K562 (cell line): ENCODE results near the gene SLC30A1. TPM values are rescaled to one million over a fixed set of nuclear protein-coding genes. Genes with fewer than 3 reads are reported as not detected.

Source experiments
- ARNT ChIP-seq, 2 experiments: fragments of 450-650 bp; IDR thresholded peaks; 2 replicates each; pipeline ENCODE4 v1.6.1; 2016; ENCODE audit warnings: mild to moderate bottlenecking in 1 of 2
- CREBBP ChIP-seq: IDR thresholded peaks from one replicate; pipeline ENCODE4 v1.6.1; 2012; ENCODE audit warnings: low read depth, mild to moderate bottlenecking, control low read depth, inconsistent platforms, low read length
- GTF2A2 ChIP-seq: IDR thresholded peaks from 2 replicates; pipeline ENCODE4 v1.6.1; 2016; ENCODE audit warnings: mild to moderate bottlenecking, missing genetic modification characterization, missing compliant biosample characterization
- HMGN3 ChIP-seq: IDR thresholded peaks from 2 replicates; pipeline ENCODE4 v1.6.1; 2011; ENCODE audit warnings: borderline replicate concordance, low read depth, mild to moderate bottlenecking, mixed read lengths, low read length; ENCODE audit not compliant: insufficient read length; ENCODE audit errors: extremely low read depth
- IRF2 ChIP-seq: sonication (generic); formaldehyde crosslinking; IDR thresholded peaks from 2 replicates; pipeline ENCODE4 v1.8.1; 2022; ENCODE audit warnings: mild to moderate bottlenecking, missing genetic modification reagents
- KAT7 ChIP-seq: sonication (generic); formaldehyde crosslinking; IDR thresholded peaks from 2 replicates; pipeline ENCODE4 v1.8.0; 2022; ENCODE audit warnings: missing genetic modification reagents, mild to moderate bottlenecking, borderline replicate concordance
- L3MBTL2 ChIP-seq: fragments of 450-650 bp; IDR thresholded peaks from 2 replicates; pipeline ENCODE4 v1.6.1; 2016; ENCODE audit warnings: mild to moderate bottlenecking, moderate library complexity
- MAZ ChIP-seq, 2 experiments: fragments of 450-650 bp in 1 of 2; sonication (generic) in 1 of 2; formaldehyde crosslinking; IDR thresholded peaks in 1 of 2; conservative IDR thresholded peaks in 1 of 2; 2 replicates each; pipeline versions ENCODE4 v1.4.0 to v1.5.0; 2020; ENCODE audit warnings: mild to moderate bottlenecking in 1 of 2, missing genetic modification reagents in 1 of 2
- MCM2 ChIP-seq: fragments of 450-650 bp; IDR thresholded peaks from 2 replicates; pipeline ENCODE4 v1.6.1; 2017; ENCODE audit warnings: low read depth, mild to moderate bottlenecking
- MECOM ChIP-seq: fragments of 250-450 bp; sonication (Bioruptor Pico); IDR thresholded peaks from 2 replicates; pipeline ENCODE4 v1.8.0; 2022; ENCODE audit warnings: inconsistent platforms
- RBM22 ChIP-seq: fragments of 200-400 bp; formaldehyde crosslinking; IDR thresholded peaks from 2 replicates; pipeline ENCODE4 v1.6.1; 2018; ENCODE audit warnings: low read length, low read depth; ENCODE audit not compliant: poor library complexity, severe bottlenecking
- SMARCA4 ChIP-seq: fragments of 450-650 bp; IDR thresholded peaks from 2 replicates; pipeline ENCODE4 v1.6.1; 2016
- ZNF3 ChIP-seq: fragments of 250-450 bp; sonication (Bioruptor Pico); IDR thresholded peaks from 2 replicates; pipeline ENCODE4 v1.5.0; 2021; ENCODE audit warnings: mild to moderate bottlenecking, moderate library complexity
- polyA plus RNA-seq, 8 experiments: library from polyadenylated mRNA; depleted of rRNA in 4 of 8; stranded (reverse) in 5 of 8; unstranded in 3 of 8; fragments of >200 nt; fragmentation: Nextera tagmentation in 2 of 8; fragmentation: Illumina TruSeq in 1 of 8; extraction: Ambion mirVana in 2 of 8; extraction: Trizol in 1 of 8; gene quantifications; 2 replicates each; pipeline versions ENCODE4 v1.2.1 to v1.2.3, GENCODE V29; 2011 to 2014; ENCODE audit warnings: inconsistent platforms in 1 of 8, missing spikeins in 1 of 8
- total RNA-seq, 7 experiments: library from RNA; depleted of rRNA in 6 of 7; stranded (reverse); fragments of >200 nt in 6 of 7; fragmentation: Illumina TruSeq in 2 of 7; extraction: Trizol in 2 of 7; gene quantifications; 2 replicates each; pipeline versions ENCODE4 v1.2.1 to v1.2.3, GENCODE V29; 2011 to 2021; ENCODE audit warnings: low replicate concordance in 1 of 7
- TF ChIP-seq, protein P1 (sequence below): fragments of 250-450 bp; sonication (Bioruptor Pico); IDR thresholded peaks from 2 replicates; pipeline ENCODE4 v1.8.0; 2022; ENCODE audit warnings: moderate library complexity, mild to moderate bottlenecking, inconsistent platforms
- TF ChIP-seq, protein P2 (sequence below): fragments of 250-450 bp; sonication (Bioruptor Pico); IDR thresholded peaks from 2 replicates; pipeline ENCODE4 v1.4.0; 2020
- TF ChIP-seq, protein P3 (sequence below): fragments of 250-450 bp; sonication (Bioruptor Pico); IDR thresholded peaks from 2 replicates; pipeline ENCODE4 v1.5.0; 2021; ENCODE audit warnings: mild to moderate bottlenecking, borderline replicate concordance
- TF ChIP-seq, protein P4 (sequence below): IDR thresholded peaks from 2 replicates; pipeline ENCODE4 v1.6.1; 2011; ENCODE audit not compliant: insufficient read length; ENCODE audit errors: extremely low read depth

Gene SLC30A1
- total and polyA plus RNA-seq, 9 of the 15 experiments (the other 6 are each of a cell fraction or from before 2014, with no cell fraction given), result 4.1 to 14.4 (median 6.6) TPM

DNA sequence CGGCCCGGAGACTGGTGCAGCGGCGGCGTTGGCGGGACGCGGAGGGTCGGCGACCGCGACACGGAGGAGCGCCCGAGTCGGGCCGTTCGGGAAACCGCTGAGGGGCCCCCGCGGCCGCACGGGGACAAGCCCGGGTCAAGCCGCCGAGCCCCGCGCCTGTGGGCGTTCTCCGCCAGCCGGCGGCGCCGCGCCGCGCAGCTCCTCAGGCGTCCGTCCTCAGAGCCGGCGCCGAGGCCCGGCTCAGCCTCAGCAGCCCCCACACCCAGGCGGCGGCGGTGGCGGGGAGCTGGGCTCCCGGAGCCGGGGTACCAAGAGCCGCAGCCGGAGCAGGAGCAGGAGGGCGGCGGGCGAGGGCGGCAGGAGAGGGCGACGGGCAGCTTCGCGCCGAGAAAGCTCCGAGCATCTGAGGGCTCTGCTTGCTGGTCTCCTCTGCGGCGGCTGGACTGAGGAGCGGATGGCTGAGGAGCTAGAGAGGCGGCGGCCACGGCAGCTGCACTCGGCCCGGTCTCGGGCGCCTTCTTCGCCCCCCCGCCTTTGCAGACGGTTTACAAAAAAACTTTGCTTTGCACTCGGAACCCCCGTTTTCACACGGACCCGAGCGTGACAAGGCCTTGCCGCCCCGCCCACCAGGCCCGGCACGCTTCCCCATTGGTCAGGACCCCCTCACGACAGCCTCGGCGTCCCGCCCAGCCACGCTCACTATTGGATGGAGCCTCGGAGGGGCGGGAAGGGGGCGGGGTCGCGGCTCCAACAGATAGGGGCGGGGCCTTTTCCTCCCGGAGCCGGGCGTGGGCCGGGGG, at the start of gene SLC30A1 (continued):
- TF ChIP-seq, protein P1, sequence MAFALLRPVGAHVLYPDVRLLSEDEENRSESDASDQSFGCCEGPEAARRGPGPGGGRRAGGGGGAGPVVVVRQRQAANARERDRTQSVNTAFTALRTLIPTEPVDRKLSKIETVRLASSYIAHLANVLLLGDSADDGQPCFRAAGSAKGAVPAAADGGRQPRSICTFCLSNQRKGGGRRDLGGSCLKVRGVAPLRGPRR (CRISPR knock-in tag), result no peak
- TF ChIP-seq KAT7 (CRISPR knock-in tag), result no peak
- TF ChIP-seq SMARCA4, result no peak
- TF ChIP-seq, protein P2, sequence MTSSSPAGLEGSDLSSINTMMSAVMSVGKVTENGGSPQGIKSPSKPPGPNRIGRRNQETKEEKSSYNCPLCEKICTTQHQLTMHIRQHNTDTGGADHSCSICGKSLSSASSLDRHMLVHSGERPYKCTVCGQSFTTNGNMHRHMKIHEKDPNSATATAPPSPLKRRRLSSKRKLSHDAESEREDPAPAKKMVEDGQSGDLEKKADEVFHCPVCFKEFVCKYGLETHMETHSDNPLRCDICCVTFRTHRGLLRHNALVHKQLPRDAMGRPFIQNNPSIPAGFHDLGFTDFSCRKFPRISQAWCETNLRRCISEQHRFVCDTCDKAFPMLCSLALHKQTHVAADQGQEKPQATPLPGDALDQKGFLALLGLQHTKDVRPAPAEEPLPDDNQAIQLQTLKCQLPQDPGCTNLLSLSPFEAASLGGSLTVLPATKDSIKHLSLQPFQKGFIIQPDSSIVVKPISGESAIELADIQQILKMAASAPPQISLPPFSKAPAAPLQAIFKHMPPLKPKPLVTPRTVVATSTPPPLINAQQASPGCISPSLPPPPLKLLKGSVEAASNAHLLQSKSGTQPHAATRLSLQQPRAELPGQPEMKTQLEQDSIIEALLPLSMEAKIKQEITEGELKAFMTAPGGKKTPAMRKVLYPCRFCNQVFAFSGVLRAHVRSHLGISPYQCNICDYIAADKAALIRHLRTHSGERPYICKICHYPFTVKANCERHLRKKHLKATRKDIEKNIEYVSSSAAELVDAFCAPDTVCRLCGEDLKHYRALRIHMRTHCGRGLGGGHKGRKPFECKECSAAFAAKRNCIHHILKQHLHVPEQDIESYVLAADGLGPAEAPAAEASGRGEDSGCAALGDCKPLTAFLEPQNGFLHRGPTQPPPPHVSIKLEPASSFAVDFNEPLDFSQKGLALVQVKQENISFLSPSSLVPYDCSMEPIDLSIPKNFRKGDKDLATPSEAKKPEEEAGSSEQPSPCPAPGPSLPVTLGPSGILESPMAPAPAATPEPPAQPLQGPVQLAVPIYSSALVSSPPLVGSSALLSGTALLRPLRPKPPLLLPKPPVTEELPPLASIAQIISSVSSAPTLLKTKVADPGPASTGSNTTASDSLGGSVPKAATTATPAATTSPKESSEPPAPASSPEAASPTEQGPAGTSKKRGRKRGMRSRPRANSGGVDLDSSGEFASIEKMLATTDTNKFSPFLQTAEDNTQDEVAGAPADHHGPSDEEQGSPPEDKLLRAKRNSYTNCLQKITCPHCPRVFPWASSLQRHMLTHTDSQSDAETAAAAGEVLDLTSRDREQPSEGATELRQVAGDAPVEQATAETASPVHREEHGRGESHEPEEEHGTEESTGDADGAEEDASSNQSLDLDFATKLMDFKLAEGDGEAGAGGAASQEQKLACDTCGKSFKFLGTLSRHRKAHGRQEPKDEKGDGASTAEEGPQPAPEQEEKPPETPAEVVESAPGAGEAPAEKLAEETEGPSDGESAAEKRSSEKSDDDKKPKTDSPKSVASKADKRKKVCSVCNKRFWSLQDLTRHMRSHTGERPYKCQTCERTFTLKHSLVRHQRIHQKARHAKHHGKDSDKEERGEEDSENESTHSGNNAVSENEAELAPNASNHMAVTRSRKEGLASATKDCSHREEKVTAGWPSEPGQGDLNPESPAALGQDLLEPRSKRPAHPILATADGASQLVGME (CRISPR knock-in tag), result no peak
- peak; percentile 12; the same call in 1 of the 2 replicates for TF ChIP-seq L3MBTL2
- TF ChIP-seq RBM22, result no peak
- no peak for TF ChIP-seq CREBBP
- no peak for TF ChIP-seq ZNF3 (CRISPR knock-in tag)
- TF ChIP-seq MAZ (CRISPR knock-in tag; conservative IDR thresholded peaks at IDR 0.05 in 1 of 2, IDR thresholded peaks at IDR 0.05 in 1 of 2), result peak; percentile 10 to 72
- TF ChIP-seq ARNT (IDR thresholded peaks at IDR 0.05), result no peak
- TF ChIP-seq, protein P3, sequence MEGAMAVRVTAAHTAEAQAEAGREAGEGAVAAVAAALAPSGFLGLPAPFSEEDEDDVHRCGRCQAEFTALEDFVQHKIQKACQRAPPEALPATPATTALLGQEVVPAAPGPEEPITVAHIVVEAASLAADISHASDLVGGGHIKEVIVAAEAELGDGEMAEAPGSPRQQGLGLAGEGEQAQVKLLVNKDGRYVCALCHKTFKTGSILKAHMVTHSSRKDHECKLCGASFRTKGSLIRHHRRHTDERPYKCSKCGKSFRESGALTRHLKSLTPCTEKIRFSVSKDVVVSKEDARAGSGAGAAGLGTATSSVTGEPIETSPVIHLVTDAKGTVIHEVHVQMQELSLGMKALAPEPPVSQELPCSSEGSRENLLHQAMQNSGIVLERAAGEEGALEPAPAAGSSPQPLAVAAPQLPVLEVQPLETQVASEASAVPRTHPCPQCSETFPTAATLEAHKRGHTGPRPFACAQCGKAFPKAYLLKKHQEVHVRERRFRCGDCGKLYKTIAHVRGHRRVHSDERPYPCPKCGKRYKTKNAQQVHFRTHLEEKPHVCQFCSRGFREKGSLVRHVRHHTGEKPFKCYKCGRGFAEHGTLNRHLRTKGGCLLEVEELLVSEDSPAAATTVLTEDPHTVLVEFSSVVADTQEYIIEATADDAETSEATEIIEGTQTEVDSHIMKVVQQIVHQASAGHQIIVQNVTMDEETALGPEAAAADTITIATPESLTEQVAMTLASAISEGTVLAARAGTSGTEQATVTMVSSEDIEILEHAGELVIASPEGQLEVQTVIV, result no peak
- TF ChIP-seq MECOM, result no peak
- TF ChIP-seq HMGN3, result peak; percentile 71
- no peak for TF ChIP-seq MCM2
- TF ChIP-seq, protein P4, sequence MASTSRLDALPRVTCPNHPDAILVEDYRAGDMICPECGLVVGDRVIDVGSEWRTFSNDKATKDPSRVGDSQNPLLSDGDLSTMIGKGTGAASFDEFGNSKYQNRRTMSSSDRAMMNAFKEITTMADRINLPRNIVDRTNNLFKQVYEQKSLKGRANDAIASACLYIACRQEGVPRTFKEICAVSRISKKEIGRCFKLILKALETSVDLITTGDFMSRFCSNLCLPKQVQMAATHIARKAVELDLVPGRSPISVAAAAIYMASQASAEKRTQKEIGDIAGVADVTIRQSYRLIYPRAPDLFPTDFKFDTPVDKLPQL, result no peak
- no peak for TF ChIP-seq GTF2A2
- TF ChIP-seq IRF2 (CRISPR knock-in tag), result no peak
